GM12891 (cell line): Measurements from ENCODE around the gene AK5.

Experiments
- POLR2A ChIP-seq: IDR thresholded peaks from 2 replicates; pipeline ENCODE4 v1.6.1; 2011; ENCODE audit warnings: low read depth, low read length, control low read depth
- TAF1 ChIP-seq: IDR thresholded peaks from 2 replicates; pipeline ENCODE4 v1.6.1; 2011; ENCODE audit warnings: low read depth, low read length, control low read depth

DNA sequence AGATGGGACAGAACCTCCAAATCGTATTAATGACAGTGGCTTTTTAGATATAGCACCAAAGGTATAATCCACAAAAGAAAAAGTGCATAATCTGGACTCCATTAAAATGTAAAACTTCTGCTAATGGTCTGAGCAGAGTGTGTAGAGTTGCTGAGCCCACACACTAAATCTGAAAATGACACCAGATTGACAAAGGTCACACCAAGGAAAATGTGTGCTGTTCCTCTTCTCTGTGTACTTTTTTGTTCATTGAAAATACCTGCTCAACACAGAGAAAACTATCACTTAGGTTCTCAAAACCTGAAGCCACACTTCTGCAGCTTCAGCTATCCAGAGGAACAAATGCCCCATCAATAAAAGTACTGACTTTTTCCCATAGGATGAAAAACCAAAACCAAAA lies 146.2 kb downstream of the AK5 start:
- no peak for TF ChIP-seq POLR2A
- no peak for TF ChIP-seq TAF1
